Muscle of leg (tissue), 11 donors: Measurements from ENCODE around the gene KLHL17. TPM values are rescaled to one million over a fixed set of nuclear protein-coding genes. Genes with fewer than 3 reads are reported as not detected.
A peak's percentile ranks its signal among the peaks of the same experiment; 100 is the strongest.

ENCODE experiments used
- DNase-seq: peaks from one replicate; pipeline ENCODE4 v3.0.0; 2013
- H3K27ac ChIP-seq: one replicate; pipeline ENCODE4 v1.5.1; 2013; ENCODE audit warnings: mild to moderate bottlenecking, low read length, control low read depth
- H3K27me3 ChIP-seq: one replicate; pipeline ENCODE4 v1.6.1; 2013; ENCODE audit warnings: low read length; ENCODE audit not compliant: control insufficient read depth, insufficient read depth
- H3K36me3 ChIP-seq: one replicate; pipeline ENCODE4 v1.6.1; 2013; ENCODE audit warnings: low read length; ENCODE audit not compliant: control insufficient read depth, insufficient read depth
- H3K4me1 ChIP-seq: one replicate; pipeline ENCODE4 v1.6.1; 2013; ENCODE audit warnings: low read length; ENCODE audit not compliant: control insufficient read depth, insufficient read depth
- H3K4me3 ChIP-seq: one replicate; pipeline ENCODE4 v1.5.1; 2013; ENCODE audit warnings: low read length, control low read depth
- H3K9me3 ChIP-seq: replicated peaks from 2 replicates; pipeline ENCODE4 v1.6.1; 2013; ENCODE audit warnings: low read depth, low read length; ENCODE audit not compliant: control insufficient read depth
- WGBS: methylation state at CpG from one replicate; pipeline ENCODE4 v1.1.5; 2013; ENCODE audit warnings: missing lambda C conversion rate; ENCODE audit not compliant: insufficient coverage; 5-methylcytosine and 5-hydroxymethylcytosine counted together
- polyA plus RNA-seq, 8 donors: library from polyadenylated mRNA; unstranded; fragments of 120-200 nt; gene quantifications; one replicate each; pipeline versions ENCODE4 v1.2.1 to v1.2.3, GENCODE V29; 2013; ENCODE audit warnings: inconsistent platforms in 1 of 8, low replicate concordance in 1 of 8; ENCODE audit not compliant: insufficient read length in 8 of 8, insufficient read depth in 1 of 8
- total RNA-seq: library from RNA; stranded (reverse); fragments of 120-200 nt; gene quantifications from one replicate; pipeline ENCODE4 v1.2.4, GENCODE V29; 2013

KLHL17 gene
- total and polyA plus RNA-seq, 9 donors: 3.9 to 8.1 (median 5.6) TPM

DNA sequence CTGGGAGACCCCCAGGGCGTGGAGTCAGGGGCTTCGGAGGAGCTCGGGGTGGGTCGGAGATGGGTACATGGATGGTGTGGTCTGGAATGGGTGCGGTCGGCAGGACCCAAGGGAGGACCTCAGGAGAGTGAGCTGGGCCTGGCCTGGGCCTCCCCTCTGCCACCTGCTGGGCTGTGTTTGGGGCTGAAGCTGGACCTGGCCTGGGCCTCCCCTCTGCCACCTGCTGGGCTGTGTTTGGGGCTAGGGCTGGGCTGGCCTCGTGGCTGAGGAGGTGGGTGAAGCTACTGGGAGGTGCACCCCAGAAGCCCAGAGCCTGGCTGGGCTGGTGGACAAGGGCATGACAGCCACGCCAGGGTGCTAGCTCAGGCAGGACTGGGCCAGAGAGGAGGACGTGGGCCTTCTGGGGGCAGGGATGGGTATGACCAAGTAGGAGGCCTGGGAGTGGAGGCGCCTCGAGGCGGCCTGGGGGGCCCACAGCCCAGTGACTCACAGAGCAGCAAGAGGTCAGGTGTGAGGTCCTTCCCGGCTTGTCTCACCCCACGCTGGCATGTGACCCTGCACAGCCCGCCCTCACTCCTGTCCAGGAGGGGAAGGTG is 22.2 kb upstream of the KLHL17 start:
- Histone ChIP-seq H3K4me1 (peaks cover 55% of the 10 kb centered on the region), H3K27ac (no peak overlapping the region), H3K36me3 (no peaks in the 10 kb centered on the region), H3K27me3 (peaks cover 84% of the 10 kb centered on the region), H3K4me3 (no peak overlapping the region), H3K9me3 (no peaks in the 10 kb centered on the region)
- WGBS: 73% methylated on average over 10 of the region's 15 CpGs
- DNase-seq: no peak

DNA sequence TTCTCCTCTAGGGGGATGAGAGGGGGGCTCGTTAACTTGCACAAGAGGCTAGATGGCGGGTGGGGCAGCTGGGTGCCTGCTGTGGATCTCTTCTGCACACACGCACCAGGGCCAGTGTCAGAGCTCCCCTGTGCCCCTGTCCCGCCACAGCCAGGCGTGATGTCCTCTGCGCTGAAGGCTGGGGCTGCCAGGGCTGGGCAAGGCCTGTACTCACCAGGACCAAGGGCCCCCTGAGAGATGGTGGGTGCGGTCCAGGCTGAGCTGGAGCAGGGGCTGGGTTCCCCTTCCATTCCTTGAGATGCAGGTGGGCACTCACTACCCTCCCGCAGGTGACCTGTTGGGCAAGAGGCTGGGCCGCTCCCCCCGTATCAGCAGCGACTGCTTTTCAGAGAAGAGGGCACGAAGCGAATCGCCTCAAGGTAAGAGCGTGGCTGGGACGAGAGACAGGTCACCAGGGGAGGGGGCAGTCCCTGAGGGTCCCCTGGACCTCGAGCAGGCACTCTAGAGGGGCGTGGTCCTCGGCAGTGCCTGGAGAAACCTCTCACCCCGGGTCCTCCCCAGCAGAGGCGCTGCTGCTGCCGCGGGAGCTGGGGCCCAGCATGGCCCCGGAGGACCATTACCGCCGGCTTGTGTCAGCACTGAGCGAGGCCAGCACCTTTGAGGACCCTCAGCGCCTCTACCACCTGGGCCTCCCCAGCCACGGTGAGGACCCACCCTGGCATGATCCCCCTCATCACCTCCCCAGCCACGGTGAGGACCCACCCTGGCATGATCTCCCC is 21.5 kb upstream of the KLHL17 start:
- 64% methylated on average over 25 of the region's 30 CpGs for WGBS
- Histone ChIP-seq H3K27me3 (peaks cover 84% of the 10 kb centered on the region), H3K9me3 (no peaks in the 10 kb centered on the region), H3K36me3 (no peaks in the 10 kb centered on the region), H3K4me1 (peaks cover 60% of the 10 kb centered on the region), H3K4me3 (no peak overlapping the region), H3K27ac (no peak overlapping the region)
- no peak for DNase-seq

DNA sequence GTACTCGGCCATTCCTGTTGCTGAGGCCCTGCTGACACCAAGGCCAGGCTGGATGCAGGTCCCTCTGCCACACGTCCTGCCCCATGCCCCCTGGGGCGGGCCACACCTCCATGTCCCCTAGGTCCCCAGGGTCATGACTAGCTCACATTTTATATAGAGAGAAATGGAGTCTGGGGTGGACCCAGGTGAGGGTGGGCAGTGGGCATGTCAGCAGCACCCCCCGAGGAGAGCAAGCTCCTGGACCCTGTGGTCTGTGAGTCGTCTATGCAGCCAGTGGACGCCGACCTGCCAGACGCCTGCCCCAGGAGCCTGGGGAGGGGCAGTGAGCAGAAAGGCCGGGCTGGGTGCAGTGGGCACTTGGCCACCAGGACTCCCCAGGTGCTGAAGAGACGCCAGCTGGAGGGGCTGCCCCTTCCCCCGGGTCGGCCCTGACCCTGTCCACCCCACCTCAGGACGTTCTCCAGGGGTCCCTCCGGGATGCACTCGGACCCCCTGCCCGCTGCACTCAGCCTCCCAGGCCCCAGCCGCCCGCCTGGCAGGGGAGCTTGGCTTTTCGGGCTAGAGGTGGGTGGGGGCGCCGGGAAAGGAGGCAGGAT is 20.8 kb upstream of the KLHL17 start:
- Histone ChIP-seq H3K9me3 (no peaks in the 10 kb centered on the region), H3K27me3 (peaks cover 87% of the 10 kb centered on the region), H3K4me3 (peak overlapping the region; percentile 27), H3K36me3 (peaks cover 2% of the 10 kb centered on the region), H3K4me1 (peaks cover 68% of the 10 kb centered on the region), H3K27ac (no peak overlapping the region)
- WGBS: 28% methylated on average over 7 of the region's 21 CpGs
- no peak for DNase-seq

DNA sequence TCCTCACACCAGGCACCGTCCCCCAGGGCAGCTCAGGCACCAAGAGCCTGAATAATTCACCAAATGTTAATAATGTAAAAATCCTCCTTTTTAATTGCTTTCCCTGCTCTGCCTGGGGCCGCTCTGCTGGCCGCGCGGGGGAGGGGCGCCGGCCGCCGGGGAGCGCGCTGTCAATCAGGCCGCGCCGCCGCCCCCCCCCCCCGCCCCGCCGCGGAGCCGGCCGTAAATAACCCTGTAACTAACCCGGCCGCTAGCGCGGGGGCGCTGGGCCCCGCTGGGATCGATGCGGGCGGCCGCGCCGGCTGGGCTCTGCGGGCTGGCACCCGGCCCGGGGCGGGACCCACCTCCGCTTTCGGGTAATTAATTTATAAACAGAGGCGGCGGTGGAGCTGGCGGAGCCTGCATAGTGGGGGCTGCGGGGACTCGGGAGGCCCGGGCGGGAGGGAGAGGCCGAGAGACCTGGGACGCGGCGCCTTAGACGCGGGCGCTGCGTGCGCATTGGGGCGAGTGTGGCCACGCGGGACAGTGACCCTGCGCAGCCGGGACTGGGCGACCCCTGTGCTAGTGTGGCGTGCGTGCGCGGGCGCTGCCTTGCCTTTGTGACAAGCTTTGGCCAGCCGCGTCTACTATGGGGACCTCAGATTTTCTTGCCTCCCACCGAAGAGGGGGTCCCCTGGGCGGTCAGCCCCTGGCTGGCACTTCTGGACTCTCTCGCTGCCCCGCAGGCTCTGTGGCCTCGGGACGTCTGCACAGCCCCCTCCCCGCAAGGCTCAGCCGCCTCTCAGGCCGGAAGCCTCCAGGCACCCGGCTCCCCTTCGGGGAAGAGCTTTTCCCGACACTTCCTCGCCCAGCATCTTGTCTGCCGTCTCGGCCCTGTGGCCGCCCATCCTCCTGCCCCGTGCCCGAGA is 20.0 kb upstream of the KLHL17 start:
- DNase-seq: peak; percentile 81
- no peak overlapping the region for H3K27ac ChIP-seq
- peaks cover 6% of the 10 kb centered on the region for H3K36me3 ChIP-seq
- peak overlapping the region; percentile 27 for H3K4me3 ChIP-seq
- H3K27me3 ChIP-seq: peaks cover 81% of the 10 kb centered on the region
- 1% methylated on average over 65 of the region's 86 CpGs for WGBS
- H3K4me1 ChIP-seq: peaks cover 70% of the 10 kb centered on the region
- H3K9me3 ChIP-seq: no peaks in the 10 kb centered on the region

DNA sequence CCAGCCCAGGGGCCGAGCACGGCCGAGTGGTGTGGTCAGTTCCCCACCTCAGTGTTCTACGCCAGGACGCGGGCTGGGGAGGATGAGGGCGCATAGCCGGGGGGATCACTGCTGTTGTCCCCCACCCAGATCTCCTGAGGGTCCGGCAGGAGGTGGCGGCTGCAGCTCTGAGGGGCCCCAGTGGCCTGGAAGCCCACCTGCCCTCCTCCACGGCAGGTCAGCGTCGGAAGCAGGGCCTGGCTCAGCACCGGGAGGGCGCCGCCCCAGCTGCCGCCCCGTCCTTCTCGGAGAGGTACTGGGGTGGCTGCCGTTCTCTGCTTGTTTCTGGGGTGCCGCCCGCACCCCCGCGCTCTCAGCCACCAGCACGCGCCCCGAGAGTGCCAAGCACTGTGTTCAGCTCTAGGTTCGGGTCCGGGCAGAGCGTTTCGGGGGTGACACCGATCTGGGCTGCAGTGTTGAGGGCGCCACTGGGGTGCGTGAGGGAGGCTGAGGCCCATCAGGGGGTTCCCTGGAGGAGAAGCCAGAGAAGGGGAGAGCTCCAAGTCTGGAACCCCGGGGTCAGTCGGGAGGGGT is 19.3 kb upstream of the KLHL17 start:
- 4% methylated on average over 36 of the region's 36 CpGs for WGBS
- no peak overlapping the region for H3K27ac ChIP-seq
- H3K9me3 ChIP-seq: no peaks in the 10 kb centered on the region
- H3K27me3 ChIP-seq: peaks cover 73% of the 10 kb centered on the region
- peak overlapping the region; percentile 17 for H3K4me3 ChIP-seq
- H3K4me1 ChIP-seq: peaks cover 64% of the 10 kb centered on the region
- DNase-seq: no peak
- peaks cover 14% of the 10 kb centered on the region for H3K36me3 ChIP-seq

DNA sequence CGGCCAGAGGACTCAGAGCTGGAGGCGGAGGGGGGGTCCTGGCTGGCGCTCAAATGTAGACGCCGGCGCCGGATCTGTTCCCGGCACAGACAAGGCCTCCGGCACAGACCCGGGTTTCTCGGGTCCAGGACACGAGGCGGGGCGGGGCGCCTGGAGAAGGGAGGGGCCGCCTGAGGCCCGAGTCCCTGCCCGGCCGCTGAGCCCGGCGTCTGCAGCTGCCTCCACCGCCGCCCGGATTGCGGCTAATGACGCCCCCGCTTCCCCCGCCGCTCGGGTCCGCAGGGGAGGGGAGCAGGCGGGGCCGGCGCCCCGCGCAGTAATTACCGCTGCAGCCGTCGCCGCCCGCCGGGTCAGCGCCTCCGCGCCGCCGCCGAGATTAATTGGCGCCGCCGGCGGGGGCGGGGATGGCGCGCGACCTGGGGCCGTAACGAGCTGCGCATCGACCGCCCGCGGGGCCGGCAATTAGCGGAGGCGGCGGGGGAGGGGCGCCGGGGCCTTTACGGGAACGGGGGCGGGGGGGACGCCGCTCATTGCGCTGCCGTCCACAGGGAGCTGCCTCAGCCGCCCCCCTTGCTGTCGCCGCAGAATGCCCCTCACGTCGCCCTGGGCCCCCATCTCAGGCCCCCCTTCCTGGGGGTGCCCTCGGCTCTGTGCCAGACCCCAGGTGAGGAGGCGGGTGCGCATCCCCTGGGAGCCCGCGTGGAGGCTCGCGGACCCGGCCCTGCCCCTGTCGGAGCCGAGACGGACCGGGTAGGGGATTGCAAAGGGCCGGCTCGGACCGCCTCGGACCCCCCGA is 18.6 kb upstream of the KLHL17 start:
- Histone ChIP-seq H3K27ac (no peak overlapping the region), H3K27me3 (peaks cover 66% of the 10 kb centered on the region), H3K9me3 (no peaks in the 10 kb centered on the region), H3K36me3 (peaks cover 17% of the 10 kb centered on the region), H3K4me3 (peak overlapping the region; percentile 15), H3K4me1 (peaks cover 61% of the 10 kb centered on the region)
- DNase-seq: peak; percentile 92
- WGBS: under 1% methylated on average over 93 of the region's 98 CpGs

DNA sequence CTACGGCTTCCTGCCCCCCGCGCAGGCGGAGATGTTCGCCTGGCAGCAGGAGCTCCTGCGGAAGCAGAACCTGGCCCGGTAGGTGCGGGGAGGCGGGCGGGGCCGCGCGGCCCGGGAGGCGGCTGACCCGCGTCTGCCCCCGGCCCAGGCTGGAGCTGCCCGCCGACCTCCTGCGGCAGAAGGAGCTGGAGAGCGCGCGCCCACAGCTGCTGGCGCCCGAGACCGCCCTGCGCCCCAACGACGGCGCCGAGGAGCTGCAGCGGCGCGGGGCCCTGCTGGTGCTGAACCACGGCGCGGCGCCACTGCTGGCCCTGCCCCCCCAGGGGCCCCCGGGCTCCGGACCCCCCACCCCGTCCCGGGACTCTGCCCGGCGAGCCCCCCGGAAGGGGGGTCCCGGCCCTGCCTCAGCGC is 18.0 kb upstream of the KLHL17 start:
- Histone ChIP-seq H3K4me1 (peaks cover 61% of the 10 kb centered on the region), H3K27me3 (peaks cover 60% of the 10 kb centered on the region), H3K4me3 (no peak overlapping the region), H3K36me3 (peaks cover 20% of the 10 kb centered on the region), H3K9me3 (no peaks in the 10 kb centered on the region), H3K27ac (no peak overlapping the region)
- DNase-seq: no peak
- 1% methylated on average over 47 of the region's 48 CpGs for WGBS

DNA sequence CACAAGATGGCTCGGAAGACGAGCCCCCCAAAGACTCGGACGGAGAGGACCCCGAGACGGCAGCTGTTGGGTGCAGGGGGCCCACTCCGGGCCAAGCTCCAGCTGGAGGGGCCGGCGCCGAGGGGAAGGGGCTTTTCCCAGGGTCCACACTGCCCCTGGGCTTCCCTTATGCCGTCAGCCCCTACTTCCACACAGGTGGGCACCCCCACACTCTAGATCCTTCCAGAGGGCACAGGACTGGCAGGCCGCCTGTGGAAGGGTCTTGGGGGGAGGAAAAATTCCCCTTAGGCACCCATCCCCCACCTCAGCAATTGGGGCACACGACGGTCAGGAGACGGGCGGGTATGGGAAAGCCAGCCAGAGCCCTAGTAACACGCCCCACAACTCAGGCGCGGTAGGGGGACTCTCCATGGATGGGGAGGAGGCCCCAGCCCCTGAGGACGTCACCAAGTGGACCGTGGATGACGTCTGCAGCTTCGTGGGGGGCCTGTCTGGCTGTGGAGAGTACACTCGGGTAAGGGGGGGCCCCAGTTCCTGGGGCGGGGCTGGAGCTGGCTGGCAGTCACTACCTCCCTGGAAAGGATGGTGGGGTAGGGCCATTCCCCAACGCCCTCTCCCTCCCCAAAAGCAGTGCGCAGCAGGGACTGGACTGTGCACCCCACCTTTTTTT is 17.4 kb upstream of the KLHL17 start:
- H3K9me3 ChIP-seq: no peaks in the 10 kb centered on the region
- peak; percentile 64 for DNase-seq
- no peak overlapping the region for H3K4me3 ChIP-seq
- 15% methylated on average over 16 of the region's 27 CpGs for WGBS
- H3K36me3 ChIP-seq: peaks cover 25% of the 10 kb centered on the region
- H3K27ac ChIP-seq: no peak overlapping the region
- H3K27me3 ChIP-seq: peaks cover 54% of the 10 kb centered on the region
- peaks cover 61% of the 10 kb centered on the region for H3K4me1 ChIP-seq
